NCI-H510A treated with DMSO at 0.1 percent for 48 hours (cell line): ENCODE results near the gene PARVB.
"Not testable (repeated sequence)": the region's sequence is repeated elsewhere in the genome, so short reads cannot be mapped to it uniquely, and the experiment has no call there.

Experiments used
- DNase-seq: peaks from one replicate; lab custom pipeline; 2025; lab: John Stamatoyannopoulos, UW

PARVB gene

GRCh38 chr22:43998679-43999264 lies 25.3 kb upstream of the PARVB start:
- DNase-seq = no peak

- no peak for DNase-seq
Observed at GRCh38 chr22:43999378-43999777, 24.7 kb upstream of the PARVB start.

GRCh38 chr22:44000123-44000522 lies 24.0 kb upstream of the PARVB start:
- DNase-seq = no peak

GRCh38 chr22:44001521-44001920 lies 22.6 kb upstream of the PARVB start:
- no peak for DNase-seq

- no peak for DNase-seq
Observed at GRCh38 chr22:44002324-44002723, 21.8 kb upstream of the PARVB start.

GRCh38 chr22:44002997-44003396 lies 21.1 kb upstream of the PARVB start:
- no peak for DNase-seq

GRCh38 chr22:44003405-44004103 lies 20.5 kb upstream of the PARVB start:
- DNase-seq = no peak

- no peak for DNase-seq
Observed at GRCh38 chr22:44004104-44004460, 20.0 kb upstream of the PARVB start.

- no peak for DNase-seq
Observed at GRCh38 chr22:44005524-44005923, 18.6 kb upstream of the PARVB start.

GRCh38 chr22:44012162-44012561 lies 11.9 kb upstream of the PARVB start:
- DNase-seq = no peak

GRCh38 chr22:44012591-44012990 lies 11.5 kb upstream of the PARVB start:
- DNase-seq = no peak

- no peak for DNase-seq
Observed at GRCh38 chr22:44014241-44014640, 9.9 kb upstream of the PARVB start.

- DNase-seq = not testable (repeated sequence)
Observed at GRCh38 chr22:44016586-44016985, 7.5 kb upstream of the PARVB start.

GRCh38 chr22:44018594-44018993 lies 5.5 kb upstream of the PARVB start:
- DNase-seq = no peak

- no peak for DNase-seq
Observed at GRCh38 chr22:44019416-44019815, 4.7 kb upstream of the PARVB start.

GRCh38 chr22:44019846-44020245 lies 4.3 kb upstream of the PARVB start:
- no peak for DNase-seq

- DNase-seq = no peak
Observed at GRCh38 chr22:44020981-44021380, 3.1 kb upstream of the PARVB start.

GRCh38 chr22:44023404-44024287 lies 456 bp upstream of the PARVB start:
- no peak for DNase-seq

- DNase-seq = no peak
Observed at GRCh38 chr22:44025171-44026065, 1.3 kb downstream of the PARVB start.

GRCh38 chr22:44026066-44026629 lies 2.0 kb downstream of the PARVB start:
- no peak for DNase-seq

GRCh38 chr22:44026630-44027511 lies 2.8 kb downstream of the PARVB start:
- DNase-seq = no peak
